Measurements from ENCODE around the gene TRPC4AP. TPM values are rescaled to one million over a fixed set of nuclear protein-coding genes. Genes with fewer than 3 reads are reported as not detected.

TRPC4AP gene
- total RNA-seq, 1 experiment from 2014 or later = 48.6 TPM

DNA sequence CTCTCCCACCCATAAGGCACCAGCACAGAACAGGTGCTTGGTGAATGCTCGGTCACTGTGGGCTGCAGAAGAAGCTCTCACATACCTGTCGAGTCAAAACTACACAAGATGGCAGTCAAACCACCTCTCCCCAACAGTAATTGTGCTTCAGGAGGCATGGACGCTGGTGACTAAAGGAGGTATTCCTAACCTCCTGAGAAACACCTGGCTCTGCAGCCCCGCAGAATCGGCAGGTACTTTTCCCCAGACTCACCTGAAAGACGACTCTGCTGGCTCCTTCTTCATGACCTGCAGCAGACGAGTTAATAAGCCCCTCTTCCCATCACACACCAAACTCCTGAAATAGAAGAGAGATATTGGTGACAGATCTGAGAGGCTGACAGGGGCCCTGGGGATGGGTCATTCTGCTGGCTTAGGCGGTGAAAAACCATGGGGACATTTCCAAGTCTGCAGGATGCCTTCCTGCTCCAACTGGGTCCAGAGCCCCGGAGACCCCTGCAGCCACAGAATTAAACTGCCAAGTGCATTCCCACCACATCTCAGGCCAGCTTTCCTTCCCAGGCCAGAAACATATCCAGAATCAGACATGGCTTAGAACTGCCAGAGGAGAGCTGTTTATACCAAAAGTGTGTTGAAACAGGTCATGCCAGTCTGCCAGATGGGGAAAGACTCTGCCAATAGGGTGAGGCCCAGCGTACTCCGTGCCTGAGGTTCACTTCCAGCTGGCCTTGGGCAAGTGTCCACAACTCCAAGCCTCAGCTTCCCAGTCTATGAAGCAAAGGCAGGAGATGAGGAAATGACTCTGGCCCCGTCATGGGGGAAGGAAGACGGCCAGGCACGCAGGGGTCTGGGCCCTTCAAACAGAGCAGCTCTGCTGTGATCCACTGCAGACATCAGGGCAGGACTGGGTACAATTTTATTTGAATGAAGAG lies 83.9 kb downstream of the TRPC4AP start:
- no peak for ATAC-seq
- DNase-seq (ENCODE audit: low read depth, low spot score) = no peak
- POLR2A ChIA-PET = no interaction called here

More for the DNA sequence above, 83.9 kb downstream of the TRPC4AP start:
- no peaks in the 10 kb centered on the region for H3K4me1 ChIP-seq (ENCODE audit: control insufficient read depth in 1 of 2, insufficient read depth in 2 of 2, low read length in 2 of 2)
- ChIA-PET RAD21 (ENCODE audit: low non-redundant PET in 1 of 2, low total read pairs in 2 of 2, uncharacterized antibody in 2 of 2, unreplicated experiment in 2 of 2) (no interaction called here), CTCF (no interaction called here)
- H3K4me3 ChIP-seq (replicated peaks in 1 of 2; ENCODE audit: low read depth in 1 of 2, low read length in 2 of 2) = no peak overlapping the region
- H3K27me3 ChIP-seq (ENCODE audit: insufficient read depth, low read length) = no peaks in the 10 kb centered on the region
- peaks cover 42 to 50% of the 10 kb centered on the region in 2 experiments for H3K36me3 ChIP-seq (ENCODE audit: control insufficient read depth in 1 of 2, insufficient read depth in 2 of 2, low read length in 2 of 2)
- no peak for TF ChIP-seq REST (IDR thresholded peaks at IDR 0.05; ENCODE audit: low read depth)
- intact Hi-C loops (cut with micrococcal nuclease) = no loop called here
- no peak overlapping the region for H3K4me2 ChIP-seq (ENCODE audit: low read length)
- no peak overlapping the region for H2AFZ ChIP-seq (ENCODE audit: low read depth, low read length, poor library complexity, severe bottlenecking)
- no peaks in the 10 kb centered on the region for H3K79me2 ChIP-seq (ENCODE audit: insufficient read depth, low read length)
- no peaks in the 10 kb centered on the region for H3K9me3 ChIP-seq (ENCODE audit: control insufficient read depth in 1 of 2, insufficient read depth in 1 of 2, low read depth in 1 of 2, low read length in 2 of 2)
- no peak overlapping the region for H3K27ac ChIP-seq (ENCODE audit: low read depth, low read length)
- no peaks in the 10 kb centered on the region for H3K9me2 ChIP-seq (ENCODE audit: insufficient read depth)
- no peak overlapping the region for H3K9ac ChIP-seq (ENCODE audit: low read length)
- BruUV-seq (replicated peaks) = no TSS peak
- H4K20me1 ChIP-seq (ENCODE audit: insufficient read depth) = no peaks in the 10 kb centered on the region
